ENCODE results near the gene ZNF519.
"Not testable (repeated sequence)": the region's sequence is repeated elsewhere in the genome, so short reads cannot be mapped to it uniquely, and the experiment has no call there.

ZNF519 gene

DNA sequence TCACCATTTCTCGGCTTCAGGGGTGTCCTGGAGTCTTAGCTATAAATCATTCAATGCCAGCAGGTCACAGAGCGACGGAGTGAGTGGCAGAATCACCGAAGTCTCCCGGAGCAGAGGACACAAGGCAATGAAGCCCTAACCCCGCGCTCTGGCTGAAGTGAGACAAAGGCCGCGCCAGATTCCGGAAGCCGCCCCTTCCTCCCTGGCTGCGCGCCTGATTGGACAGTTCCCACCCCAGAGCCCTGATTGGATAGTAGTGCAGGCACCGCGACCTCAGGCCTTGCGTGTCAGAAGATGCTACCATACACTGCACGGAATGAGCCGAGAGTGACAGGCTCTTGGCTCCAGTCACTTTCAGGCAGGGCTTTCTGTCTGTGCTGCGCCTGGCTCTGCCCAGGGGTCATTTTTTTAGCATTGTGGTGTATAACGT is at the start of gene ZNF519:
Gene ZNF519 (minus strand): TSS at position 165 of the 430 bp plus-strand sequence. CDS start 158 bp downstream, at position 7.
- H3K4me3 ChIP-seq (ENCODE audit: low read depth, low read length), result peak within 1 kb of the TSS; percentile 66
- peak; percentile 91 for DNase-seq (ENCODE audit: low read depth)

GRCh38 chr18:14179306-14179705 is 47.1 kb upstream of the ZNF519 start:
- peak overlapping the region; percentile 44 for H3K4me3 ChIP-seq (ENCODE audit: low read depth, low read length)
- DNase-seq (ENCODE audit: low read depth), result no peak

DNA sequence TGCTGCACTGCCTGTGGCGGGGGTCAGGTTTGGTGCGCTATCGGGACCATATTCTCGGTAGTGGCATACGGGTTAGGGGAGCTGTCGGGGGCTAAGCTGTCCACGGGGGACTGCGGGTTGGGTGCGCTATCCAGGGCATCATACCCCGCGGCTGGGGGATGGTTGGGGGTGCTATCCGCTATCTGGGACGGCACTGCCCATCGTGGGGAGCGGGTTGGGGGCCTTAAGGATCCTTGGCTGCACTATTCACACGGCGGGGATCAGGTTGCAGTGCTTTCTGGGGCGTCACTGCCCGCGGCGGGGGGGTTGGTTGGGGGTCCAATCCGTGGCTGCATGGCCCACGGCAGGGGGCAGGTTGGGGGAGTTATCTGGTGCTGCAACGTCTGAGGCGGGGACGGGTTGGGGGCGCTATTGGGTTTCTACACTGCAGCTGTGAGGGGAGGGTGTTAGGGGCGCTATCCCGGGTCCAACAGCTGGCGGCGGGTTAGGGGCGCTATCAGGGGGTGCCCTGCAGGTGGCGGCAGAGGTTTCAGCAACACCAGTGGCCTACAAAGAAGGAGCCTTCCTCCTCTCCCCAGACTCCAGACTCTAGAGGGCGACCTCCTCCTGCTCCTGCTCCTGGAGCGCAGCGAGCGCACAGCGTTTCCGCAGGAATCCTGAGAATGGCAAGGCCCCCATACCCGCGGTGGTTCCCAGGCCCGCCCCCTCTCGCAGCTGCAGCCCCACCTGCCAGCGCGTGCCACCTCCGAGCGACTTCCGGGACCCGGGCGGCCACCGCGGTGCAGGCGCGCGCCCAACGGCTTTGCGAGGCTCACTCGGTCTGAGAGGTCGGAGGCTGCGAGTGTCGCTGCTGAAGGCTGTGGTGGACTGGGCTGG is 46.3 kb upstream of the ZNF519 start:
- peak; percentile 4 for DNase-seq (ENCODE audit: low read depth)
- peak overlapping the region; percentile 44 for H3K4me3 ChIP-seq (ENCODE audit: low read depth, low read length)

- not testable (repeated sequence) for DNase-seq (ENCODE audit: low read depth)
Observed at GRCh38 chr18:14177540-14178320, 45.5 kb upstream of the ZNF519 start.

GRCh38 chr18:14175404-14175803 is 43.2 kb upstream of the ZNF519 start:
- H3K4me3 ChIP-seq (ENCODE audit: low read depth, low read length); DNase-seq (ENCODE audit: low read depth): not testable (repeated sequence)

More at GRCh38 chr18:14177540-14178320, 45.5 kb upstream of the ZNF519 start:
- H3K4me3 ChIP-seq (ENCODE audit: low read depth, low read length), result not testable (repeated sequence)

- no peak overlapping the region for H3K4me3 ChIP-seq (ENCODE audit: low read depth, low read length)
- no peak for DNase-seq (ENCODE audit: low read depth)
Observed at GRCh38 chr18:14174706-14175085, 42.5 kb upstream of the ZNF519 start.

GRCh38 chr18:14174002-14174705 is 41.9 kb upstream of the ZNF519 start:
- H3K4me3 ChIP-seq (ENCODE audit: low read depth, low read length); DNase-seq (ENCODE audit: low read depth): not testable (repeated sequence)

GRCh38 chr18:14173116-14173951 is 41.1 kb upstream of the ZNF519 start:
- DNase-seq (ENCODE audit: low read depth); H3K4me3 ChIP-seq (ENCODE audit: low read depth, low read length): not testable (repeated sequence)

DNA sequence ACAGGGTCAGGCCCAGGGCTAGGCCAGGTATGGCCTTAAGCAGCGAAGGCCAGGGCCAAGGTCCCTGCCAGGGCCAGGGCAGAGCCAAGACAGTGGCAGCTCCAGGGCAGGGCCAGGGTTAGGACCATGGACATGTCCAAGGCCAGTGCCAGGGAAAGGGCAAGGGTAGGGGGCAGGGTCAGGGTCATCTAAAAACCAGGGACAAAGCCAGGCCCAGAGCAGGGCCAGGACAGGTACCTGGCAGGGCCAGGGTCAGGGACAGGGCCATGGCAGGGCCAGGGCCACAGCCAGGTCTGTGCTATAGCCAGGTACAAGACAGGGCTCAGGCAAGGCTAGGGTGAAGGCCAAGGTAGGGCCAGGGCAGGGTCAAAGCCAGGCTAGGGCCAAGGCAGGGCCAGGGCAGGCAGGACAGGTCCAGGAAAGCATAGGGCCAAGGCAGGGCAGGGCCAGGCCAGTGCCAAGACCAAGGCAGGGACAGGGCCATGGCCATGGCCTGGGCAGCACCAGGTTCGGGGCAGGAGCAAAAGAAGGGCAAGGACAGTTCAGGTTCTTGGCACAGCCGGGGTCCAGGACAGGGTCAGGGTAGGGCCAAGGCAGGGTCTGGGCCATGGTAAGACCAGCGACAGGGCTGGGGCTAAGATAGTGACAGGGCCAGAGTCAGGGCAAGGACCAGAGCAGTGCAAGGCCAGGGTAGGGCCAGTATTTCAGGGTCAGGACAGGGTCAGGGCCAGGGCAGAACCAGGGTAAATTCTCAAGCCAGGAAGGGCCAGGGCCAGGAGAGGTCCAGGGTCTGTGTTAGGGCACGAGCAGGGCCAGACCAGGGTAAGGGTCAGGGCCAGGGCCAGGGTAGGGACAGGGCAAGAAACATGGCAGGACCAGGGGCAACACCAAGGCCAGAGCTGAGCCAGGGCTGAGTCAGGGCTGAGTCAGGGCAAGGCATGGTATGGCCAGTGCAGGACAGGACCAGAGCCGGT is 40.2 kb upstream of the ZNF519 start:
- H3K4me3 ChIP-seq (ENCODE audit: low read depth, low read length); DNase-seq (ENCODE audit: low read depth): not testable (repeated sequence)

- H3K4me3 ChIP-seq (ENCODE audit: low read depth, low read length); DNase-seq (ENCODE audit: low read depth): not testable (repeated sequence)
Observed at GRCh38 chr18:14171301-14172141, 39.3 kb upstream of the ZNF519 start.

- H3K4me3 ChIP-seq (ENCODE audit: low read depth, low read length); DNase-seq (ENCODE audit: low read depth): not testable (repeated sequence)
Observed at GRCh38 chr18:14170367-14171036, 38.3 kb upstream of the ZNF519 start.

DNA sequence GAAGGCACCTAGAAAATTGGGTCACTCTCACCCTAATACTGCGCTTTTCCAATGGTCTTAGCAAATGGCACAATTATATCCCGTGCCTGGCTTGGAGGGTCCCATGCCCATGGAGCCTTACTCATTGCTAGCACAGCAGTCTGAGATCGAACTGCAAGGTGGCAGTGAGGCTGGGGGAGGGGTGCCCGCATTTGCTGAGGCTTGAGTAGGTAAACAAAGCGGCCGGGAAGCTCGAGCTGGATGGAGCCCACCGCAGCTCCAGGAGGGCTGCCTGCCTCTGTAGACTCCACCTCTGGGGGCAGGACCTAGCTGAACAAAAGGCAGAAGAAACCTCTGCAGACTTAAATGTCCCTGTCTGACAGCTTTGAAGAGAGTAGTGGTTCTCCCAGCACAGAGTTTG is 30.7 kb upstream of the ZNF519 start:
- not testable (repeated sequence) for DNase-seq (ENCODE audit: low read depth); H3K4me3 ChIP-seq (ENCODE audit: low read depth, low read length)

DNA sequence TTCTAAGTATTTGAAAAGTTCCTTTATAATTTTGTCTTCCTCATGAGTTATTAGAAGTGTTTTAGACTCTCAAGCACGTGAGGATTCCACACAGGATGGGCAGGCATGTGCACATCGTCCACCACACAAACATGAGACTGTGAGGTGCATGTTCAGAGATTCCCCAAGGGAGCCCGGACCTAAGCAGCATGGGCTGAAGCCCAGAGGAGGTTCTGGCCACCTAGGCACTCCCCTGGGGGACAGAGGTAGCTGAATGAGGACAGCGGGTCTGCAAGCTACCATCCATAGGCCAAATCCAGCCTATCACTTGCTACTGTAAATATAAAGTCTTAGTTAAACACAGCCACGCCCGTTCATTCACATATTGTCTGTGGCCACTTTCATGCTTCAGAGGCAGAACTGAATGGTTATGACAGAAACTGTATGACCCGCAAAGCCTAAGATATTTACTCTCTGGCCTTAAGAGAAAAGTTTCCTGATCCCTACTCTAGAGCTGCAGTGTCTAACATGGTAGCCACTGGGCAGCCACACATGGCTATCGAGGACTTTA is 19.4 kb upstream of the ZNF519 start:
- DNase-seq (ENCODE audit: low read depth); H3K4me3 ChIP-seq (ENCODE audit: low read depth, low read length): not testable (repeated sequence)

GRCh38 chr18:14150766-14151165 is 18.5 kb upstream of the ZNF519 start:
- H3K4me3 ChIP-seq (ENCODE audit: low read depth, low read length); DNase-seq (ENCODE audit: low read depth): not testable (repeated sequence)

- not testable (repeated sequence) for H3K4me3 ChIP-seq (ENCODE audit: low read depth, low read length); DNase-seq (ENCODE audit: low read depth)
Observed at GRCh38 chr18:14149916-14150420, 17.7 kb upstream of the ZNF519 start.

Data from skeletal muscle cell (primary cell).